WERI-Rb-1 (cell line): ENCODE data around the gene CPNE9.

ENCODE experiments used
- DNase-seq: peaks from one replicate; pipeline ENCODE4 v3.0.0-alpha.2; 2020
- H3K27ac ChIP-seq: fragments of 250-450 bp; sonication (Bioruptor Pico); 2 replicates; pipeline ENCODE4 v1.5.1; 2020; ENCODE audit warnings: mild to moderate bottlenecking, moderate library complexity
- H3K27me3 ChIP-seq: fragments of 250-450 bp; sonication (Bioruptor Pico); 2 replicates; pipeline ENCODE4 v1.5.1; 2021; ENCODE audit warnings: mild to moderate bottlenecking, low read depth, moderate library complexity; ENCODE audit not compliant: insufficient read depth, severe bottlenecking
- H3K36me3 ChIP-seq: fragments of 250-450 bp; sonication (Bioruptor Pico); 2 replicates; pipeline ENCODE4 v1.5.1; 2020; ENCODE audit warnings: mild to moderate bottlenecking, moderate library complexity
- H3K4me3 ChIP-seq: 2 replicates; pipeline ENCODE4 v1.5.1; 2011; ENCODE audit warnings: low read depth, mild to moderate bottlenecking, control low read depth, low read length
- H3K9me3 ChIP-seq: fragments of 250-450 bp; sonication (Bioruptor Pico); 2 replicates; pipeline ENCODE4 v1.5.1; 2021; ENCODE audit warnings: mild to moderate bottlenecking, moderate library complexity; ENCODE audit not compliant: severe bottlenecking
- TF ChIP-seq, protein P1 (sequence below): IDR thresholded peaks from 2 replicates; pipeline ENCODE4 v1.5.1; 2011; ENCODE audit warnings: low read depth, mild to moderate bottlenecking, control low read depth, inconsistent platforms, low read length

Gene CPNE9

DNA sequence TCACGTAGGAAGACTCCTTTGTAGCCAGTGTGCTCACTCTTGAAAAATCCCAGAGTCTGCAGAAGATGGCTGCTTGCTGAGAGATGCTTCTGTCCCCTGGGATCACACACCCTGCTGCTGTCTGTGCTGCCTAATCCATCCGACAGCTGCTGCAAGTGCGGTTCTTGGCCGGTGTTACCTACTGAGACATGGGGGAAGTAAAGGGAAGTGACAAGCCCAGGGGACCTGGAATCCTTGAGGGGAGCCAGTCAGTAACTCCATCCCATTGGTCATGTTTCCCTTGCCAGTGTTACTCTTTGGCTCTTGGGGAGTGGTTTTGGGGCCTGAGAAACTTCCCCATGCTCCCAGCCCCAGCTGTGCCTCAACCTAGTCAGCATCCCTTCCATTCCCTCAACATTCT is 8.3 kb upstream of the CPNE9 start:
- no peaks in the 10 kb centered on the region for H3K9me3 ChIP-seq
- H3K27ac ChIP-seq = peak overlapping the region; percentile 68
- no peaks in the 10 kb centered on the region for H3K27me3 ChIP-seq
- H3K4me3 ChIP-seq = no peak overlapping the region
- peaks cover 11% of the 10 kb centered on the region for H3K36me3 ChIP-seq
- DNase-seq = peak; percentile 83
- TF ChIP-seq, protein P1, sequence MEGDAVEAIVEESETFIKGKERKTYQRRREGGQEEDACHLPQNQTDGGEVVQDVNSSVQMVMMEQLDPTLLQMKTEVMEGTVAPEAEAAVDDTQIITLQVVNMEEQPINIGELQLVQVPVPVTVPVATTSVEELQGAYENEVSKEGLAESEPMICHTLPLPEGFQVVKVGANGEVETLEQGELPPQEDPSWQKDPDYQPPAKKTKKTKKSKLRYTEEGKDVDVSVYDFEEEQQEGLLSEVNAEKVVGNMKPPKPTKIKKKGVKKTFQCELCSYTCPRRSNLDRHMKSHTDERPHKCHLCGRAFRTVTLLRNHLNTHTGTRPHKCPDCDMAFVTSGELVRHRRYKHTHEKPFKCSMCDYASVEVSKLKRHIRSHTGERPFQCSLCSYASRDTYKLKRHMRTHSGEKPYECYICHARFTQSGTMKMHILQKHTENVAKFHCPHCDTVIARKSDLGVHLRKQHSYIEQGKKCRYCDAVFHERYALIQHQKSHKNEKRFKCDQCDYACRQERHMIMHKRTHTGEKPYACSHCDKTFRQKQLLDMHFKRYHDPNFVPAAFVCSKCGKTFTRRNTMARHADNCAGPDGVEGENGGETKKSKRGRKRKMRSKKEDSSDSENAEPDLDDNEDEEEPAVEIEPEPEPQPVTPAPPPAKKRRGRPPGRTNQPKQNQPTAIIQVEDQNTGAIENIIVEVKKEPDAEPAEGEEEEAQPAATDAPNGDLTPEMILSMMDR = no peak

DNA sequence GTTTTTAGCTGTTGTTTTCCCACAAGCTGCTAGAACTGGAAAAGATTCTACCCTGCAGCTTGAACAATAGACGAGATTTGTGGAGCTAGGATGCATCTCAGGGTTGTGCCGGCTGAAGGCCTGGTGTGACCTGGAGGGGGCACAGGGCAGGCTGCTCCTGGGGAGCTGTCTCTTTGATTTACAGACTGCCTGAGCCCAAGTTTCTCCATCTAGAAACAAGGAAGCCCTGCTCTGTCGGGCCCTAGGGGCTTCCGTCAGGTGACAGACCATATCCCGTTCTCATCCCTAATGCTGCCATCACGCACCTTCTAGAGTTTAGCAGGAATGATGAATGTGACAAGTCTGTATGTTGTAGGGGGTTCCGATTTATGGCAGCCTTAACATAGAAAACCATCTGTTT is 7.9 kb upstream of the CPNE9 start:
- peak overlapping the region; percentile 68 for H3K27ac ChIP-seq
- H3K9me3 ChIP-seq = no peaks in the 10 kb centered on the region
- H3K27me3 ChIP-seq = no peaks in the 10 kb centered on the region
- H3K36me3 ChIP-seq = peaks cover 9% of the 10 kb centered on the region
- no peak for DNase-seq
- TF ChIP-seq, protein P1 = no peak
- H3K4me3 ChIP-seq = no peak overlapping the region

DNA sequence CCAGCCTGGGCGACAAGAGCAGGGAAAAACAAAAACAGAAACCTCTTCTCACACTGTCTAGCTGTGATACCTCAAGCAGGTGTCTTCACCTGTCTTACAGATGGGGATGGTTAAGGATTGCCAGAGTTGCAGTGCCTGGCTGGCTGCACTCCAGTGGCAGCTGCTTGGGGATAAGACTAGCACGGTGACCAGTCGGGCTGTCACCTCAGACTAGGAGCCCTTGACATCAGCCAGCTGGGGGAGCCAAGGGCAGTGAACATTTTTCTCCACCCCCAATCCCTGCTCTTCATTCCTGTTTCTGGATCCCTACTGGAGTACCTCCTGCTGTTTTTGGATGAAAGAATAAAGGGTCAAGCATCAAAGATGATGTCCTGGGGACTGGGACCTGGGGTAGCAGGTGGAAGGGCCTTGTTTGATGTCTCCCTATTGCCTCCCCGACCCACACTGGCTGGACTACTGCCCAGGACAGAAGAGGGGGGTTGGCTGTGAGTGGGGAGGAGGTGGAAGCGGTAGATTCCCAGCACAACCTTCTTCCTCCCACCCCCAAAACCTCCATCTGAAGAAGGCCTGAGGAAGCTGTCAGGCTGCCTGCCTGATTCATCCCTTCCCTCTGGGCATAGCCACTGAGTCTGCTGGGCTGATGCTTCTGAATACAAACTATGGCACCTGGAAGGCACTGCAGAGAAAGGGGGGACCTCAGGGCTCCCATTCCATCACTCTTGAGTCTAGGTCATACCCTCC is 7.0 kb upstream of the CPNE9 start:
- peak; percentile 58 for DNase-seq
- no peaks in the 10 kb centered on the region for H3K27me3 ChIP-seq
- no peak overlapping the region for H3K4me3 ChIP-seq
- H3K9me3 ChIP-seq = no peaks in the 10 kb centered on the region
- H3K36me3 ChIP-seq = peaks cover 9% of the 10 kb centered on the region
- TF ChIP-seq, protein P1 = 0 out of 2 replicates have a peak, but pooled peaks have one; percentile 11
- H3K27ac ChIP-seq = peak overlapping the region; percentile 68

DNA sequence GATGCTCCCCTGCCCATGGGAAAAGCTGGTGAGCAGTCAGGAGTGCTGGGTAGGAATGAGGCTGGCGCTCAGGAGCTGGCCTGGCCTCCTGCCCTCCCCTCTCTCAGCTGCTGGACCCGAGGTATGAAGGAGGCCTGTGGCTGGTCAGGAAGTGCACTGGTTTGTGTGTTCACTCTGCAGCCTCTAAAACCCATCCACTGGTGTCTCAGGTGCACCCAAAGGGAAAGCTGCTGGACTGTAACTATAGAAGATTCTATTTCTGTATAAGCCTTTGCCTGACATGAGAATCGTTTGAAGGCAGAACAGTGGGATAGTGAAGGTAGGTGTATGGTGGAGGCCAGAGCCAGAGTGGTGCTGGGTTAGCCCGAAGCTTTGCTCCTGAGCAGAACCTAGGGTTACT is 5.7 kb upstream of the CPNE9 start:
- no peak for DNase-seq
- Histone ChIP-seq H3K36me3 (peaks cover 11% of the 10 kb centered on the region), H3K4me3 (no peak overlapping the region), H3K27ac (no peak overlapping the region), H3K9me3 (no peaks in the 10 kb centered on the region), H3K27me3 (no peaks in the 10 kb centered on the region)
- TF ChIP-seq, protein P1 = no peak

DNA sequence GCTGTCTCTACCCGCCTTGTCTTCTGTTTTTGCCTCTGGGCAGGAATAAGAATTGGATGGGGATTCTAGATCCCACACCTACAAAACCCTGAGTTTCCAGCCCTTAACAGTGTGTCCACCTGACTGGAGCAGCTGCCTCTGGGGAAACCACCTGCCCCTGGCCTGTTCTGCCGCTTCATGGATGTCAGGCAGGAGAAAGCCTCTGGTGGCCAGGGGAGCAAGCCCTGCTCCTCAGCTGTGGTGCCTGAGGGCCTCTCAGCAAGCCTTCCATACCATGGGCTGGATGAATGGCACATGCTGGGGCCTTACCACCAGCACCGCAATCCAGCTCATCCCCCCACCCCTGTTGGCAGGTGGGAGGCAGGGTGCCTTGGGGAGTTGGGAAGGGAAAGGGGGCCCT is 5.3 kb upstream of the CPNE9 start:
- TF ChIP-seq, protein P1 = no peak
- H3K27ac ChIP-seq = no peak overlapping the region
- no peak for DNase-seq
- H3K4me3 ChIP-seq = no peak overlapping the region
- H3K27me3 ChIP-seq = no peaks in the 10 kb centered on the region
- H3K9me3 ChIP-seq = no peaks in the 10 kb centered on the region
- H3K36me3 ChIP-seq = peaks cover 11% of the 10 kb centered on the region

DNA sequence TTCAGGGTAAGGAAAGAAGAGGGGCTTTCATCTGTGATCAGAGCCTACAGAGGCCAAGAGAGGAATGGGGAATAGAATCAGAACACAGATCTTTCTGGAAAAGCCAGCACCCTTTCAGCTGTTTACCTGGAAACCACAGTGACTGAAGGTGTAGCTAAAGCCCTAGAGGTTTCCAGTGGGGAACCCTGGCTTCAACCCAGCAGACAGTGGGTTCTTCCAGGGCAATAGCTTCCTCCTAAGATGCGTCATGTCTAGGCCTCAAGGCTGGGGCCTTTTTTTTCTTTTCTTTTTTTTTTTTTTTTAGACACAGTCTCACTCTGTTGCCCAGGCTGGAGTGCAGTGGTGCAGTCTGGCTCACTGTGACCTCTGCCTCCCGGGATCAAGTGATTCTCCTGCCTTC is 3.1 kb upstream of the CPNE9 start:
- Histone ChIP-seq H3K9me3 (no peaks in the 10 kb centered on the region), H3K27me3 (no peaks in the 10 kb centered on the region), H3K36me3 (peaks cover 8% of the 10 kb centered on the region), H3K27ac (no peak overlapping the region), H3K4me3 (no peak overlapping the region)
- TF ChIP-seq, protein P1 = no peak
- DNase-seq = no peak
